IPS DF 19.7 (cell line): ENCODE results near the gene CAPN11.

Experiments
- DNase-seq: peaks from one replicate; pipeline ENCODE4 v3.0.0-alpha.2; 2013; ENCODE audit warnings: low read depth, low spot score

CAPN11 gene

DNA sequence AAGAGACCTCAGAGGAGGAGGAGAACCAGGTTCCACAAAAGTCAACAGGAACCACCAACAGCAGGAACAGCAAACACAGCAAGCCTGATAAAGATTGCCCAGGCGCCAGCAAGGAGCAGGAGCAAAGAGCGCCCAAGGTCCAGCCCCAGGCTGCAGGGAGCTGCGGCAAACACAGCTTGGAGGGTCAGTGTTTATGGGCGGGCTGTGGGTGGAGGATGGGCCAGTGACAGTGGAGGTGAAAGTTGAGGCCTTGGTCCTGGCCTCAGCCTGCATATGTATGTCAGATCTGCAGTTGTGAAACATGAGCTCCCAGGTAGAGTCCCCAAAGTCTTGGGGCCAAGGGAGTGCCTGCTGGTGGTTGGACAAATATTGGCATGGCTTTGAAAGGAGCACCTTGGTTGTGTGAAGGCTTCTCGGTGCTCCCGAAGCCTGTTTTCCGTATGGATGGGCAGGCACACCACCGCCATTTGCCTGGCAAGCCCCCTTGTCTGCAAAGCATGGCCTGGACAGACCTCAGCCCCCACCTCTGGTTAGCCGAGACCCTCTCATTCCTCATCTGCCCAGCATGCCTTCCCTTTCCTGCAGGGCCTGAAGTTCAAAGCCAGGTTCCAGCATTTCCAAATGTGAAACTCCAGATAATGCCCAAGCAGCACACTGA lies 2.0 kb upstream of the CAPN11 start:
- no peak for DNase-seq

DNA sequence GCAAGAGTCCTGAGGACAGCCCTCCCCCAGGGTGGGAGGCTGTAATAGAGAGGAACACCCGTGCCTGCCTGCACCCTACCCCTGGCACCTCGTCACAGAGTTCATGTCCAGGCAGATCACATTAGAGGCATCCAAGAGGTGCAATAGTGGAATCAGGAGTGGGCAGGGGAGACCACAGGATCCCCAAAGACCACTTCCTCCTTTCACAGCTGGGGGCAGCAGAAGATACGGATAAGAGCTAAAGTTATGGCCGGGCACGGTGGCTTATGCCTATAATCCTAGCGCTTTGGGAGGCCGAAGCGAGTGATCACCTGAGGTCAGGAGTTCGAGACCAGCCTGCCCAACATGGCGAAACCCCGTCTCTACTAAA lies 1.5 kb upstream of the CAPN11 start:
- DNase-seq: no peak

DNA sequence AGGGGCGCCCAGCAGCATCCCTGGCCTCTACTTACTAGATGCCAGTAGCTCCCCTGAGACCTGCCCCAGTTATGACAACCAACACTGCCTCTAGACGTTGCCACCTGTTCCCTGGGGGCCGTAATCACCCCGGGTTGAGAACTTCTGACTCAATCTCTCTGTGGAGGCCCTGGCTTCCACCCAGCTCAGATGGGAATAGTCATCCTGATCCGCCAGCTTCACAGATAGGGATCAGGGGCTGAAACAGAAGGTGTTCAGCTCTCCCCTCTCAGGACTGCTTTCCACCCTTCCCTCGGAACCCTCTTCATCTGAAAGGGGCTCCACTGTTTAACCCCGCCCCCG lies 3.3 kb downstream of the CAPN11 start:
- no peak for DNase-seq

DNA sequence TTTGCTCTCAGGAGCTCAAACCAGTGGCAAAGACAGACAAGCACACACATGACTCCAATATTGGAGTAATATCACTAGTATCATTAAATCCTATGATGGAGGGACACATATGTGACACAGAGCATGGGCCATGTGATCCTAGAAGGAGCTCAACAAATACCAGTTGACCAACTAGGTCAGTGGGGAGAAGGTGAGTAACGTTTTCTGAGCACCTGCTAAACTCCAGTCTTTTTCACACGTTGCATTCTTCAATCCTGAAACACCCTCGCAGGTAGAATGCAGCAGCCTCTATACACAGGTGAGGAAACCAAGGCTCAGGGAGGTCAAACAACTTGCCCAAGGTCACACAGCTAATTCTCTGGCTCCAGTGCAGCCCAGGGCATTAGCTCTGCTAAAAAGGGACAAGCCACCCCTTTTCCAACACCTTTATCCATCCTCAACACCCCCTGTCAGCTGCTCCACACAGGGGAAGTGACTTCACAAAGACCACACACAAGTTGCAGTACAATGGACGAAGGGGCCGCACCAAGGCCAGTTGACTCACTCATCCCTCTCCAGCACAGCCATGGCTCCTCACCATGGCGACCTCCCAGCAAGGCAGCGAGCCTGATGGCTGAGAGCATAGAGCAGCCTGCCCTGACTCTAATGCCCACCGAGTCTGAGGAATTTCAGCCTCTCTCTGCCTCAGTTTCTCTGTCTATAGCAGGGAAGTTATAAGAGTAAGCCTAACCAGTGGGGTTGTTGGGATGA lies 4.4 kb downstream of the CAPN11 start:
- no peak for DNase-seq

DNA sequence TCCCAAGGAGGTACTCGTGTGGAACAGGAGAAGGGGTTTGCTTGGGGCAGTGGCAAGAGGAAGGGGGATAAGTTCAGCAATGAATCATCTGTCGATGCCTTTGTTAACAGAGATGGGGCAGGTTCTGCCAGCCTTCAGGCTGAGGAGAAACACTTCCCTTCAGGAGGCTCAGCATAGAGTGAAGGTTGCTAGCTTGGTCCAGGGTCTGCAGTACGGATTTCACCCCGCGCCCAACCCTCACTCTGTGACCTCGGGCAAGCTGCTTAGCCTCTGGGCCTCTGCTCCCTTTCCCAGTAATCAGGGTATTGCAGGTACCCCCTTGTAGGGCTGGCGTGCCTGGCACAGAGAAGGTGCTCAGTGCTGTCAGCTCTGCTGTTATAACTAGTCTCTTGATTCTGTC lies 7.5 kb downstream of the CAPN11 start:
- DNase-seq: no peak

DNA sequence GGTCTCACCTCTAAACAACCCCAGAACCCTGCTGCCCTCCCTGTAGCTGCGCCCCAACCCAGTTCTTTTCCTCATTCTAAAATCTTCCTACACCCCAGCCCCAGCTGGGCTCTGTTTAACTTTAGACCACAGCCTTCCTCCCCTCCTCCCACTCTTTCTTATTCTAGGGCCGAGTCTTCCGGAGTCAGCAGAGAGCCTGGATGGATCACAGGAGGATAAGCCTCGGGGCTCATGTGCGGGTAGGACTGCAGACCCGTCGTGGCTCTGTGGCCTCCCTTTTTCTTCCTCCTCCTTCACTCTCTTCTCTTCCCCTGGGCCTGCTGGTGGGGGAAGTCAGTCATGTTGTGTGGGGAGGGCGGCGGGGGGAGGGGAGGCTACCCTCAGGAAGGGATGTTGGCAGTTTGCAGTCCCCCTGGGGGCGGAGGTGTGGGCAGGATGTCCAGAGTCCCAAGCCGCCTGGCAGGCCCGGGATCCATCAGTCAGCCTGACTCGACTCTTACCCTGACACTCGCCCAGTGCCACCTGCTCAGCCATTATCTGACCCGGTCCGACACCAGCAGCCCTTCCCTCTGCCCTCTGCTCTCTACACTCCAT lies 8.1 kb downstream of the CAPN11 start:
- DNase-seq: peak; percentile 45

DNA sequence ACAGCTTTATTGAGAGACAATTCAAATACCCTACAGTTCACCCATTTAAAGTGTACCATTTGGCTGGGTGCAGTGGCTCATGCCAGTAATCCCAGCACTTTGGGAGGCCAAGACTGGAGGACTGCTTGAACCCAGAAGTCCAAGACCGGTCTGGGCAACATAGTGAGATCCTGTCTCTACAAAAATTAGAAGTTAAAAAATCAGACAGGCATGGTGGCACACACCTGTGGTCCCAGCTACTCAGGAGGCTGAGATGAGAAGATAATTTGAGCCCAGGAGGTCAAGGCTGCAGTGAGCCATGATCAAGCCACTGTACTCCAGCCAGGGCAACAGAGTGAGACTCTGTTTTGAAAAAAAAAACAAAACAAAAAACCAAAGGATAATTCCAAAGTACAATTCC lies 8.9 kb downstream of the CAPN11 start:
- DNase-seq: no peak

DNA sequence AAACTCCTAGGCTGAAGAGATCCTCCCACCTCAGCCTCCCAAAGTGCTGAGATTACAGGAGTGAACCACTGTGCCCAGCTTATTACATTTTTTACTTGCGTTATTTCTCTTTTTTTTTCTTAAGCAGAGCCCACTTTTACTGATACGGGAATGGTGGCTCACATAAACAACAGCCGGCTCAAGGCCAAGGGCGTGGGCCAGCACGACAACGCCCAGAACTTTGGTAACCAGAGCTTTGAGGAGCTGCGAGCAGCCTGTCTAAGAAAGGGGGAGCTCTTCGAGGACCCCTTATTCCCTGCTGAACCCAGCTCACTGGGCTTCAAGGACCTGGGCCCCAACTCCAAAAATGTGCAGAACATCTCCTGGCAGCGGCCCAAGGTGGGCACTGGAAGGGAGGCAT lies 10.5 kb downstream of the CAPN11 start:
- no peak for DNase-seq

DNA sequence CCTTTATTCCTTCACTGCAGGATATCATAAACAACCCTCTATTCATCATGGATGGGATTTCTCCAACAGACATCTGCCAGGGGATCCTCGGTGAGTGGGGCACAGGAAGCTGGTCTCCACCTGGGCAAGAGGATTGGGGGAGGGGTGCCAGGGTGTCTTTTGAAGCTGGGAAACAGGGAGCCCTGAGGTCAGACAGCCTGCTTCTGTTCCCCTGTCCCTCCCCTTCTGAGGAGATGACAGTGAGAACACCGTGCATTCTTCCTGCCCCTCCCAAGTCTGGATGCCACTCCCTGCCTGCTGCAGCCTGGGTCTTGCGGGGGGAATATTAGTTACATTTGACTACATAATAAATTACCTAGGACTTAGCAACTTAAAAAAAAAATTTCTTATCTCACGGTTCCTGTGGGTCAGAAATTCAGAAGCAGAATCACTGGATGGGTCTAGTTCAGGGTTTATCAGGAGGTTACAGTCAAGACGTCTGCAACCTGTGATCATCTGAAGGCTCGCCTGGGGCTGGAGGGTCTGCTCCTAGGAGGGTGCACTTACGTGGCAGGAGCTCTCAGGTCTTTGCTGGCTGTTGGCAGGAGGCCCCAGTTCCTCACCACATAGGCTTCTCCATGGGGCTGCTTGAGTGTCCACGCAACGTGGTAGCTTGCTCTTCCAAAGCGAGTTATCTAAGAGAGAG lies 11.4 kb downstream of the CAPN11 start:
- DNase-seq: no peak

DNA sequence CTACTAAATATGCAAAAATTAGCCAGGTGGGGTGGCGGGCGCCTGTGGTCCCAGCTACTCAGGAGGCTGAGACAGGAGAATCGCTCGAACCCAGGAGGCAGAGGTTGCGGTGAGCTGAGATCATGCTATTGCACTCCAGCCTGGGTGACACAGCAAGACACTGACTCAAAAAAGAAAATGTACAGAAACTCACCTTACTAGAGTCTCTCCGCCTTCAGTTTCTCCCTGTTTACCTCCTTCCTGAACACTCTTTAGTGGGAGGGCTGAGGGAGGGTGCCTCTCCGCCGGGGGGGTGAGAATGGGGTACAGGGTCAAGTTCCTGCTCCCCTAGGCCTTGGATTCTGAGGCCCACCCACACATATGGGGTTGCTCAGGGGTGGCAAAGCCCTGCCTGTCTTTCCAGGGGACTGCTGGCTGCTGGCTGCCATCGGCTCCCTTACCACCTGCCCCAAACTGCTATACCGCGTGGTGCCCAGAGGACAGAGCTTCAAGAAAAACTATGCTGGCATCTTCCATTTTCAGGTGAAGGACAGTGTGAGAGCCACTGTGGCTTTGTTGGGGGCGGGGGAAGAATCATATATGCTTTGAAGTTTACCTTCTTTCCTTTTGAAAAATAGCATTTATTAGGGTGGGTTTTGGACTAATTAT lies 13.4 kb downstream of the CAPN11 start:
- DNase-seq: no peak

DNA sequence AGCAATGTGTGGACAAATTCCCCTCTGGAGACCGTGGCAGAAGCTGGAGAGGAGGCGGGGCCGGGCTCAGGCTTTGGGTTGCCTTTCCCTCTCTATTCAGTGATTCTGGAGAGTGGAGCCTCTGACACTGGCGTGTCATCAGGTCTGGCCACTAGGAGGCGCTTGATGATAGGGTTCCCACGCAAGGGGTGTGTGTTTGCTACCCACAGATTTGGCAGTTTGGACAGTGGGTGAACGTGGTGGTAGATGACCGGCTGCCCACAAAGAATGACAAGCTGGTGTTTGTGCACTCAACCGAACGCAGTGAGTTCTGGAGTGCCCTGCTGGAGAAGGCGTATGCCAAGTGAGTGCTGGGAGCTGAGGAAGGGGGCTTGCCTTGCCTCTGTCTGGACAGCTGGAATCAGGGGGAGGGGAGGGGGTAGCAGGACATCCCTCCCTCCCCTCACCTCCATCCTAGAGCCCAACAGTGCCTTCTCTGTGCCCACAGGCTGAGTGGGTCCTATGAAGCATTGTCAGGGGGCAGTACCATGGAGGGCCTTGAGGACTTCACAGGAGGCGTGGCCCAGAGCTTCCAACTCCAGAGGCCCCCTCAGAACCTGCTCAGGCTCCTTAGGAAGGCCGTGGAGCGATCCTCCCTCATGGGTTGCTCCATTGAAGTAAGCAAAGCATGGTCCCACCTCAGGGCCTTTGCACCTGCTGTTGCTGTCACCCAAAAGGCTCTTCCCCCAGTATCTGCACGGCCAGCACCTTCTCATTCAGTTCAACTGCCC lies 14.3 kb downstream of the CAPN11 start:
- no peak for DNase-seq

DNA sequence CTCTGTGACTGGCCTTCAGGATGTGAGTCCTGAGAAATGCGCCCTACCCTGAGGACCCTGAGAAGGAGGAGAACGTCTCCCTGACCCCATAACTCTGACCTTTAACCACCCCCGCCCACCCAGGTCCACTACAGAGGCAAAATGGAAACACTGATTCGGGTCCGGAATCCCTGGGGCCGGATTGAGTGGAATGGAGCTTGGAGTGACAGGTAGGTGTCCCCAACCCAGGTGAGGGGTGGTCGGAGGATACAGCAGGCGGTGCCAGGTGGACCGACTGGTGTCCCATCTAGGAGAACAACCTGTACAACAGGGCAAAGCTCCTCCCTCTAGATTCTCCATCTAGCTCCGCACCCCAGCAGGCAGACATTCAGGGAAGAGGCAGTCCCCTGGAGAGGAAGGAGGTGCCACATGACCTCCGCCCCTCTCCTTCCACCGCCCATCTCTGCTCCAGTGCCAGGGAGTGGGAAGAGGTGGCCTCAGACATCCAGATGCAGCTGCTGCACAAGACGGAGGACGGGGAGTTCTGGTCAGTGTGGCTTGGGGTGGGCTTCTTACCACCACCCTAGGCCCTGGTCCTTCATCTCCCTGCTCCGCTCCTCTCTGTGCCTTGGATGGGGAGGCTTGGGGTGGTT lies 17.6 kb downstream of the CAPN11 start:
- no peak for DNase-seq

DNA sequence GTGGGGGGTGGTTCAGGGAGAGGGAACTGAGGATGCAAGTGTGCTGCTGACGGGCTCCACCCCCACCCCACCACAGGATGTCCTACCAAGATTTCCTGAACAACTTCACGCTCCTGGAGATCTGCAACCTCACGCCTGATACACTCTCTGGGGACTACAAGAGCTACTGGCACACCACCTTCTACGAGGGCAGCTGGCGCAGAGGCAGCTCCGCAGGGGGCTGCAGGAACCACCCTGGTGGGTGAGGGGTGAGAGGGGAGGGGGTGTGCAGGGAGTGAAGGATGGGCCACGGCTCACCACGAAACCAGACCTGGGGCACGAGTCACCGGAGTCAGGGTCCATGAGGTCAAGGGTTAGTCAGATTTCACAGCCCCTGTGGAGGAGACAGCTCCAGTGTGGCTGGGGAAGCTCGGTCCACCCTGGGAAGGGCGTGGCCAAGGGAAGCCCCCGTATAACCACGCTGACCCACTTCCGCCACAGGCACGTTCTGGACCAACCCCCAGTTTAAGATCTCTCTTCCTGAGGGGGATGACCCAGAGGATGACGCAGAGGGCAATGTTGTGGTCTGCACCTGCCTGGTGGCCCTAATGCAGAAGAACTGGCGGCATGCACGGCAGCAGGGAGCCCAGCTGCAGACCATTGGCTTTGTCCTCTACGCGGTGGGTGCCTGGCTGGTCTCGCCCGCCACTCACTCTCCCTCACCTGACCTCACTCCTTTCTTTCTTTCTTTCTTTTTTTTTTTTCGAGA lies 18.3 kb downstream of the CAPN11 start:
- DNase-seq: no peak

DNA sequence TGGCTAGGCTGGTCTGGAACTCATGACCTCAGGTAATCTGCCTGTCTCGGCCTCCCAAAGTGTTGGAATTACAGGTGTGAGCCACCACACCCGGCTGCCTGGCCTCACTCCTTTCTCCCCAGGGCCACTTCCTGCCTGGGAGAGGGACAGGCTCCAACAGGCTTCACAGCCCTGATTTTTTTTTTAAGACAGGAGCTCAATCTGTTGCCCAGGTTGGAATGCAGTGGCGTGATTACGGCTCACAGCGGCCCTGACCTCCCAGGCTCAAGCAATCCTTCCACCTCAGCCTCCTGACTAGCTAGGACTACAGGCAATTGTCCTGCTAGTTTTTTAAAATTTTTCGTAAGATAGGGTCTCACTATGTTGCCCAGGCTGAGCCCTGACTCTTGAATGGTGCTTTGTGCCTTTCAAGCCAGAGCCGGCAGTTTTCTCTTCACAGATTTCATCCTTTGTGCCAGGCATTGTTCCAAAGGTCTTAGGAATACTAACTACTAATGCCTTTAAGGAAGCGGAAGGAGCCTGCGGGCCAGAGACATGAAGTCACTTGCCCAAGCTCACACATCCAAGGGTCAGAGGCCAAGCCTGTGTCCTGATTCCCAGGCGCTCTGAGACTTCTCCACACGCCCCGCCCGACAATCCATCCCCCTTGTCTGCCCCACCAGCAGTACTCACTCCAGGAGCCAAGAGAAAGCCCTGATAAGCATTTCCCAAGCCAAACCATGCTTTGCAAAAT lies 19.2 kb downstream of the CAPN11 start:
- DNase-seq: no peak

DNA sequence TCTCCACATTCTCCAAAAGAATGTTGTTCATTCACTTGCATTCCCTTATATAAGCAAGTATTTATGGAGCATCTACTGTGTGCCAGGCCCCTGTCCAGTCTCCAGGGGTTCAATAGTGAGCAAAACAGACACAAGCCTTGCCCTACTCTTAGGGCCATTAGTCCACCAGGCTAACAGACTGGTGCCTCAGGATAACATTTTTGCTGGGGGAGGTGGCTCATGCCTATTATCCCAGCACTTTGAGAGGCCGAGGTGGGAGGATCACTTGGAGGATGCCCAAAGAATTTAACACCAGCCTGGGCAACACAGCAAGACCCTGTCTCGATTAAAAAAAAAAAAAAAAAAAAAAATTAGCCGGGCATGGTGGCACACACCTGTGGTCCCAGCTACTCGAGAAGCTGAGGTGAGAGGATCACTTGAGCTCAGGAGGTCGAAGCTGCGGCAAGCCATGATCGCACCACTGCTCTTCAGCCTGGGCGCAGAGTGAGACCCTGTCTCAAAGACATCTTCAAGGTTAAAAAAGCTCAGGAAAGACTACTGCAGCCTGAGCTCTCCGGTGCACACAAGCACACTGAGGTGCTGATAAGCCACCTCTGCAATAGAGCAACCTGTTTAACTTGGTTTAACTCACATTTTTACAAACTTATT lies 19.9 kb downstream of the CAPN11 start:
- DNase-seq: no peak

DNA sequence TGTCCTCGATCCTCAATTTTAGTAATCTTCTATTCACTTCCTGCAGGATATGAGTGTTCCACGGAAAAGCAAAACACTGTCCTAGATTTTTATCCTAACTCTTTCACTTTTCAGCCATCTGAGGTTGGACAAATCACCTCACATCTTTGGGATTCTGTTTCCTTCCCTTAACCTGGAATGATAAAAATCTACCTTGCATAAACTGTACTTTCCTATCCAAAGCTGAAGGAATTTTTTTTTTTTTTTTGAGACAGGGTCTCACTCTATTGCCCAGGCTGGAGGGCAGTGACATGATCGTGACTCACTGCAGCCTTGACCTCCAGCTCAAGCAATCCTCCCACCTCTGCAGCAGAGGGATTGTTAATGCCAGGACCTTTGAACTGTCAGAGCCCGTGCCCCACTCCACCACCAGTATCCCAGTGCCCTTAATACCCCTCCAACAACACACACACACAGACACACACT lies 20.5 kb downstream of the CAPN11 start:
- DNase-seq: no peak

DNA sequence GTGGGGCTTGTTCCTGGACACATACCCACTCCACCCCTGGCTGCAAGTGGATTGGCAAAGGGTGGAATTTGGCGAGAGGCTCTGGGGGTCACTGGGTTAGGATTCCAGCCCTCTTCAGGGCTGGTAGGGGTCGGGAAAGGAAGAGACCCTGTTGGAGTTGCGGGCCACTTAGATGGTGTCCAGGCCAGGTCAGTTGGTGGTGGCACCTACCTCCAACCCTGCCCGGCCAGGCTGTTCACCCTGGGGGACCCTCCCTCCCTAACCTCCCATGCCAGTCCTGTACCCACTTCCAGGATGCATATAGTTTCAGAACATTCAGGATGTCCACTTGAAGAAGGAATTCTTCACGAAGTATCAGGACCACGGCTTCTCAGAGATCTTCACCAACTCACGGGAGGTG lies 21.0 kb downstream of the CAPN11 start:
- DNase-seq: no peak

DNA sequence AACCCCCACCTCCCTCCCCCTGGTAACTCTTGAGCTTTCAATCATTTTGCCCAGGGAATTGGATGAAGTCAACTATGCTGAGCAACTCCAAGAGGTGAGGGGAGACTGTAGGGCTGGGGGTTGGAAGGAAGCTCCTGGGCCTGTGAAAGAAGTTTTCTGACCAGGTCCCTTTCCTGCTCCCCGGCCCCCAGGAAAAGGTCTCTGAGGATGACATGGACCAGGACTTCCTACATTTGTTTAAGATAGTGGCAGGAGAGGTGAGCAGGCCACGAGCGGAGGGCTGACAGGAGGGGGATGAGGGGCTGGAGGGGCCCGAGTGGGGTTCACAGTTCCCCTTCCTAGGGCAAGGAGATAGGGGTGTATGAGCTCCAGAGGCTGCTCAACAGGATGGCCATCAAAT lies 21.8 kb downstream of the CAPN11 start:
- DNase-seq: no peak

DNA sequence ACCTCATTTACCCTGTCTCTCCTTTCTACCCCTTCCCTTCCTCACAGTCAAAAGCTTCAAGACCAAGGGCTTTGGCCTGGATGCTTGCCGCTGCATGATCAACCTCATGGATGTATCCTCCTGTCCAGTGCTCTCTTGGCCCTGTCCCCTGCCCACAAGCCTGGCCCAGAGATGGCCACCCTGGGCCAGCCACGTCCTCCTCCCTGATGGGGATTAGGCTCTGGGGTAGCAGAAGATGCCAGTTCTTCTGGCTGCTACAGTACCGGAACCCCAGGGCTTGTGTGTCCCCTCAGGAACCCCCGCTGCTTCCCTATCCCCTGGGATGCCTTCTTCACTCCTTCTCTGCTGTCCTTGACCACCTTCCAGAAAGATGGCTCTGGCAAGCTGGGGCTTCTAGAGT lies 22.3 kb downstream of the CAPN11 start:
- no peak for DNase-seq
